Stimulated activated CD8-positive, alpha-beta memory T cell treated with anti-CD3 and anti-CD28 coated beads, Interleukin-12 subunit alpha, Interleukin-12 subunit beta, amount 100 ng/mL, for 24 hours (primary cell): ENCODE measurements around the gene SPOPL.

Experiments
- DNase-seq: peaks from one replicate; pipeline ENCODE4 v3.0.0-alpha.2; 2020; ENCODE audit errors: extremely low read depth

SPOPL gene

DNA sequence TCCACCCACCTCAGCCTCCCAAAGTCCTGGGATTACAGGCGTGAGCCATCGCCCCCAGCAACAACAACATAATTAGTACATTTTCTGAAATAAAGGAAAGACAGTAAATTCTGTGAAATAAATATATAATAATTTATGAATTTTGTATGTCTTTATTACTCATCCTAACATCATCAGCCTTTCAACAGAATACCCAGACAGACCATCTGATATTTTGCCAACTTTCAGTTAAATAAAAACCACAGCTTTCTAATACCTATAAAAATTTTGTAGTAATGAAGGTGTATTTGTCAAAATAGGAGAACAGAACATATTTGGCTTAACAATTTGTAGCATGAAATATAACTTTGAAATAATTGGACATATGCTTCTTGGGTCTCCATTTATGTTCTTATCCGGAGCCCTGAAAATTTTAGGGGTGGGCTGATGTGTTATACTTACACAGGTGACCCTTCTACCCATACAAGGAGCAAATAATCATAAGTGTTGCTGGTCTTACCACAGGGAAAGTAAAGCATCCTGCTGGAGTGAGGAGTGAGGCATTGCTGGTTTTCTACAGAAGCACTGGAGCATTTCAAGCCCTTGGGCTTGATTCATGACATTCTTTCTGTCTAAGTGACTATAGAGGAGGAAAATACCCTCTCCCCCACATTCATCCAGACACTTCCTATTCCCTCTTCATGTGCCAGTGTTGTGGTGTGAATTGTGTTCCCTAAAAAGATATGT is 99.3 kb downstream of the SPOPL start:
- DNase-seq = no peak

GRCh38 chr2:138601458-138602165 is 100.0 kb downstream of the SPOPL start:
- DNase-seq = no peak

GRCh38 chr2:138602166-138602460 is 100.5 kb downstream of the SPOPL start:
- DNase-seq = no peak

DNA sequence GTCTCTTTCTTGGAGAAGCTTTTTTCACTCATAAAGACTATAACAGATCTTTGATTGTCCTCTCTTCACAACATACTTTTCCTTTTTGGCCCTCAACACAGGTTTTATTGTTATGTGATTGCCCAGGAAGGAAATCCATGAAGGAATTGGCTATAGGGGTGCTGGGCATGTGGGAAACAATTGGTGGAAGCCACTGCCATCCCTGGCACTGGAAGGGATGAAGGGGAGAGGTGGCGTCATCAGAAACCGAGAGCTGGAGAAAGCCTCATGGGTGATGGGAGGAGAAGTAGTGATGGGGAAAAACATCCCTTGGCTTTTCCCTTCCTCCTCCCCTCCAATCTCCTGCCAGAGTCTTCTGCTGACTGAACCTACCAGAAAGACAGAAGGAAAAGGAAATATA is 106.2 kb downstream of the SPOPL start:
- no peak for DNase-seq

GRCh38 chr2:138609446-138609845 is 107.9 kb downstream of the SPOPL start:
- DNase-seq = no peak

DNA sequence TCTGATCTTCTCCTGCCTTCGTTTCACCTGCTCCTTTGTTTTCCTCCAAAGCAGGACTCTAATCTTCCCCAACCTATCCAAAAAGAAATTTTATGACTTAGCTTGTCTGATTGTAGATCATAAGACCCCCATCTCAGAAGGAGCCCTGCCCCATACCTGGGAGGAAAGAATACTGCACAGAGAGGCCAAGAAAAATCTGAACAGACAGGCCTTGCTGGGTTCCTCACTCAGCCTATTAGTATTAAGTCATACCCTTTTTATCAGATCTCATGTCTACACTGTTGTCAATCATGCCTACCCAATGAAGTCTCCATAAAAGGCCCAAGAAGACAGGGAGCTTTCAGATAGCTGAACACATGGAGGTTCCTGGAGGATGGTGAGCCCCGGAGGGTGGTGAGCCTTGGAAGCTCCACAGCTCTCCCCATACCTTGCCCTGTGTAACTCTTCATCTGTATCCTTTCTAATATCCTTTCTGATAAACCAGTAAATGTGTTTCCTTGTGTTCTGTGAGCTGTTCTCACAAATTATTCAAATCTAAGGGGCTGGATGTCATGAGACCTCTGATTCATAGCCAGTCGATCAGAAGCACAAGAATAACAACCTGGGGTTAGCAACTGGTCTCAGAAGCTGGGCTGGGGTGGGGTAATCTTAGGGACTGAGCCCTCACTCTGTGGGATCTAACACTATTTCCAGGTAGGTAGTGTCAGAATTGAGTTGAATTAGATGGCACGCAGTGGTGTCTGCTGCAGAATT is 108.8 kb downstream of the SPOPL start:
- no peak for DNase-seq

- DNase-seq = no peak
These were observed 113.7 kb downstream of the SPOPL start for GRCh38 chr2:138615257-138615656.

DNA sequence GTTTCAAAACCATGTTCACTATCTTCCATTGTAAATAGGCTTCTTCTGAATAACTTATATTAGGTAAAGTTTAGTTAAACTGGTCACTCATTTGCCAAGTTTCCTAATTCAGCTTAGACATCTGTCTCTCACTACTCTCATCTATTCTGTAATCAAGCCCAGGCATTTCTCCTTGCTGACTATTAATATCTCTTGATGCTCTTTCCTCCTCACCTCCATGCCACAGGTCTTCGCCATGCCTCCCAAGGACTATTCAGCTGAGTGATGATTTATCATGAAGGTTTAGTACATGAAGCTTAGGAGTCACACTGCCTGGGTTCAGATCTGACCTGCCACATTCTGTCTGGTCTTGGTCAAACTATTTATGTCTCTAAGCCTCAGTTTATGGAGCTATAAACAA is 115.5 kb downstream of the SPOPL start:
- no peak for DNase-seq

DNA sequence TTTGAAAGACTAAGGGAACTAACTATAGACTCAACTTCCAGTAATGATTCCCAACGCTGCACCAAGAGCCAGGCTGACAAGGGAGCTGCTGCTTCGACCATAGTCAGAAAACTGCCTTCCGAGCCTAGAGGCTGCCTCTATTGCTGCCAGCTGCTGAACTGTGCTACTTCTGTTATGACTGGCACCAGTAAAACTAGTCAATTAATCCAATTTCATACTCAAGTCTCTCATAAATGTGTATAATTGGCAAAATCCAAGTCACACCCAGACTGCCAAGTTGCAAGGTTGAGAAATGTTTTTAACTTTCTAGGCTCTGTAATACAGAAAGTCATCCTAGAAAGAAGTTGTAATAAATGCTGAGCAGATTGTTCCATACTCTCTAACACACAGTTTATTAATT is 117.4 kb downstream of the SPOPL start:
- DNase-seq = no peak

GRCh38 chr2:138620431-138620830 is 118.9 kb downstream of the SPOPL start:
- no peak for DNase-seq

DNA sequence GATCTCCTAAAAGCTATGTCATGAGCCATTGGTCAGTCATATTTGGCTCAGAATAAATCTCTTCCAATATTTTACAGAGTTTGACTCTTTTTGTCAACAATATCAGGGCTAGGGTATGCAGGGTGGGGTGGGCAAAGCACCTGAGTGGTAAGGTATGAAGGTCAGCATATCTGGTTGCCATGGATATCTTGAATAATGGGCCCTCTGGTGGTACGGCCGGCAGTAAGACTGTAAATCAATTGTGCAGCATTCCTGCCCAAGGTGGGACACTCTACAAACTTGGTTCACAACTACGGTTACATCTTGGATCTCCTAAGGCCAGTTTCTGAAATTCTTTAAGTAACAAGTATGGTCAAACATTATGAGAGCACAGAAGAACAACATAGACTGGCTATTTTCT is 119.6 kb downstream of the SPOPL start:
- no peak for DNase-seq

DNA sequence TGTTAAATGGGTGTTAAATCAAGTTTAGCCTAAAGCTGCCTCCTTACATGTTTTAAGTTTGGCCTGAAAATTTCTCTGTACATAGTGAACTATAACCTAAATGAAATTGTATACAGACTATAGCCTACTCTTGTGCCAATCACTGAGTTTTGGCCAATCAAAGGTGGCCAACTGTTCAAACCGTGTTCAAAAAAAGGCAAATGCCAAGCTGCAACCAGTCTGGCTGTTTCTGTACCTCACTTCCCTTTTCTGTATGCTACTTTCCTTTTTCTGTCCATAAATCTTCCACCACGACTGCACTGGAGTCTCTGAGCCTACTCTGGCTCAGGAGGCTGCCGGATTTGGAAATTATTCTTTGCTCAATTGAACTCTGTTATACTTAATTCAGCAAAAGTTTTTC is 121.0 kb downstream of the SPOPL start:
- no peak for DNase-seq
